ENCODE results near the gene HLCS. TPM values are rescaled to one million over a fixed set of nuclear protein-coding genes. Genes with fewer than 3 reads are reported as not detected.

Gene HLCS
- total RNA-seq, 1 donor: 59.7 TPM

DNA sequence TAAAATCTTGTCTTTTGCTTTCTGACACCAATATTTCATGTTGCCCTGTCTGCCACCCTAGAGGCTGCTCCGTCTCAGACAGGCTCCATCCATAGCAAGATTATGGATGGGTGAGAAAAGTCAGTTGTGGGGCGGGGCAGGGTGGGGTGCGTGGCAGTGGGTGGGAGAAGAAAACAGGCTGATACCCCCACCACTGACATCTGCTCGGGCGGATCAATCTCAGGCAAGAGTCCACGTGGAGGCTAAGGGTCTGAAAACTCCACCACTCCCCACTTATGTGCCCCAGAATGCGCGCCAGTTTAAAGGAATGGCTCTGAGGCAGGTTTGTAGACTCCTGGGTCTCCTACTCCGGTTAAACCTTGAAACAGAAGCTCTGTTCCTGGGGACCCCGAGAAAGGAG lies 101.5 kb downstream of the HLCS start:
- Histone ChIP-seq H3K27me3 (ENCODE audit: insufficient read depth, low read length) (no peaks in the 10 kb centered on the region), H3K4me3 (ENCODE audit: insufficient read depth, low read length) (no peak overlapping the region), H3K4me2 (ENCODE audit: insufficient read depth, low read length) (no peak overlapping the region), H4K20me1 (ENCODE audit: insufficient read depth, low read length) (no peaks in the 10 kb centered on the region), H2AFZ (ENCODE audit: low read length) (no peak overlapping the region), H3K9me3 (ENCODE audit: low read depth, low read length) (no peaks in the 10 kb centered on the region), H3K79me2 (ENCODE audit: insufficient read depth, low read length) (no peaks in the 10 kb centered on the region), H3K27ac (ENCODE audit: low read depth, low read length) (no peak overlapping the region), H3K36me3 (ENCODE audit: insufficient read depth, low read length) (no peaks in the 10 kb centered on the region), H3K4me1 (ENCODE audit: insufficient read depth, low read length) (peaks cover 14% of the 10 kb centered on the region)
- TF ChIP-seq, protein P1, sequence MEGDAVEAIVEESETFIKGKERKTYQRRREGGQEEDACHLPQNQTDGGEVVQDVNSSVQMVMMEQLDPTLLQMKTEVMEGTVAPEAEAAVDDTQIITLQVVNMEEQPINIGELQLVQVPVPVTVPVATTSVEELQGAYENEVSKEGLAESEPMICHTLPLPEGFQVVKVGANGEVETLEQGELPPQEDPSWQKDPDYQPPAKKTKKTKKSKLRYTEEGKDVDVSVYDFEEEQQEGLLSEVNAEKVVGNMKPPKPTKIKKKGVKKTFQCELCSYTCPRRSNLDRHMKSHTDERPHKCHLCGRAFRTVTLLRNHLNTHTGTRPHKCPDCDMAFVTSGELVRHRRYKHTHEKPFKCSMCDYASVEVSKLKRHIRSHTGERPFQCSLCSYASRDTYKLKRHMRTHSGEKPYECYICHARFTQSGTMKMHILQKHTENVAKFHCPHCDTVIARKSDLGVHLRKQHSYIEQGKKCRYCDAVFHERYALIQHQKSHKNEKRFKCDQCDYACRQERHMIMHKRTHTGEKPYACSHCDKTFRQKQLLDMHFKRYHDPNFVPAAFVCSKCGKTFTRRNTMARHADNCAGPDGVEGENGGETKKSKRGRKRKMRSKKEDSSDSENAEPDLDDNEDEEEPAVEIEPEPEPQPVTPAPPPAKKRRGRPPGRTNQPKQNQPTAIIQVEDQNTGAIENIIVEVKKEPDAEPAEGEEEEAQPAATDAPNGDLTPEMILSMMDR (IDR thresholded peaks at IDR 0.05; ENCODE audit: extremely low read depth, low read depth, low read length): no peak
- DNase-seq (ENCODE audit: insufficient read length, low spot score, missing footprints): no peak

DNA sequence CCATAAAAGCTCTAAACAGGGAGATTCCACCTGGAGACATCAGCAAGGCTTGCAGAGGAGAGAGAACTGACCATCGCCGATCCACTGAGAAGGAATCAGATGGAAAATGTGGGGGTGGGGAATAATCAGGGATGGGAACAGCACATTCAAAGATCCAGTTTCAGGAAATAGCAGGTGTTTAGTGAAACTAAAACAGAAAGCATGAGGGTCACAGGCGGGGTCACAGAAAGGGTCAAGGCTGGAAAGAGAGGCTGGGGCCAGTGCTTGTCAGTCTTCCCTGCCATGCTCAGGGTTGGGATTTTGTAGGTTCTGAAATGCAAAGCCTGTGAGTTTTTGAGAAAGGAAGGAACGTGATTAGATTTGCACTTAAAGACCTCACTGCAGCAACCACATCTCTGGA lies 103.2 kb downstream of the HLCS start:
- no peak overlapping the region for H2AFZ ChIP-seq (ENCODE audit: low read length)
- DNase-seq (ENCODE audit: insufficient read length, low spot score, missing footprints): no peak
- no peak overlapping the region for H3K27ac ChIP-seq (ENCODE audit: low read depth, low read length)

GRCh38 chr21:36861595-36862323 lies 104.7 kb downstream of the HLCS start:
- Histone ChIP-seq H3K9me3 (ENCODE audit: low read depth, low read length) (no peaks in the 10 kb centered on the region), H4K20me1 (ENCODE audit: insufficient read depth, low read length) (no peaks in the 10 kb centered on the region), H3K4me3 (ENCODE audit: insufficient read depth, low read length) (no peak overlapping the region), H2AFZ (ENCODE audit: low read length) (no peak overlapping the region), H3K27me3 (ENCODE audit: insufficient read depth, low read length) (no peaks in the 10 kb centered on the region), H3K27ac (ENCODE audit: low read depth, low read length) (peak overlapping the region; percentile 80), H3K79me2 (ENCODE audit: insufficient read depth, low read length) (no peaks in the 10 kb centered on the region), H3K36me3 (ENCODE audit: insufficient read depth, low read length) (no peaks in the 10 kb centered on the region), H3K4me2 (ENCODE audit: insufficient read depth, low read length) (peak overlapping the region; percentile 70), H3K4me1 (ENCODE audit: insufficient read depth, low read length) (peaks cover 17% of the 10 kb centered on the region)
- TF ChIP-seq, protein P1 (IDR thresholded peaks at IDR 0.05; ENCODE audit: extremely low read depth, low read depth, low read length): no peak
- DNase-seq (ENCODE audit: insufficient read length, low spot score, missing footprints): no peak

More for the DNA sequence above, 103.2 kb downstream of the HLCS start:
- Histone ChIP-seq H3K4me1 (ENCODE audit: insufficient read depth, low read length) (peaks cover 16% of the 10 kb centered on the region), H3K4me3 (ENCODE audit: insufficient read depth, low read length) (no peak overlapping the region), H3K27me3 (ENCODE audit: insufficient read depth, low read length) (no peaks in the 10 kb centered on the region), H3K36me3 (ENCODE audit: insufficient read depth, low read length) (no peaks in the 10 kb centered on the region), H3K79me2 (ENCODE audit: insufficient read depth, low read length) (no peaks in the 10 kb centered on the region), H4K20me1 (ENCODE audit: insufficient read depth, low read length) (no peaks in the 10 kb centered on the region), H3K4me2 (ENCODE audit: insufficient read depth, low read length) (no peak overlapping the region), H3K9me3 (ENCODE audit: low read depth, low read length) (no peaks in the 10 kb centered on the region)
- TF ChIP-seq, protein P1 (IDR thresholded peaks at IDR 0.05; ENCODE audit: extremely low read depth, low read depth, low read length): no peak

GRCh38 chr21:36860736-36861594 lies 105.5 kb downstream of the HLCS start:
- TF ChIP-seq, protein P1 (IDR thresholded peaks at IDR 0.05; ENCODE audit: extremely low read depth, low read depth, low read length): no peak
- no peaks in the 10 kb centered on the region for H3K9me3 ChIP-seq (ENCODE audit: low read depth, low read length)
- peak; percentile 79 for DNase-seq (ENCODE audit: insufficient read length, low spot score, missing footprints)
- peak overlapping the region; percentile 80 for H3K27ac ChIP-seq (ENCODE audit: low read depth, low read length)
- no peaks in the 10 kb centered on the region for H3K79me2 ChIP-seq (ENCODE audit: insufficient read depth, low read length)
- peak overlapping the region; percentile 70 for H3K4me2 ChIP-seq (ENCODE audit: insufficient read depth, low read length)
- no peaks in the 10 kb centered on the region for H4K20me1 ChIP-seq (ENCODE audit: insufficient read depth, low read length)
- no peak overlapping the region for H3K4me3 ChIP-seq (ENCODE audit: insufficient read depth, low read length)
- H3K36me3 ChIP-seq (ENCODE audit: insufficient read depth, low read length): no peaks in the 10 kb centered on the region
- H3K27me3 ChIP-seq (ENCODE audit: insufficient read depth, low read length): no peaks in the 10 kb centered on the region
- H2AFZ ChIP-seq (ENCODE audit: low read length): peak overlapping the region; percentile 25
- H3K4me1 ChIP-seq (ENCODE audit: insufficient read depth, low read length): peaks cover 17% of the 10 kb centered on the region

Data from osteoblast (primary cell).